OCI-LY7 (cell line): Measurements from ENCODE around the gene SLC22A7.

Source experiments
- EZH2phosphoT487 ChIP-seq: fragments of 200-600 bp; sonication (generic); IDR thresholded peaks from 2 replicates; pipeline ENCODE4 v1.6.1; 2018; ENCODE audit warnings: low read depth, borderline replicate concordance, mild to moderate bottlenecking, mixed run types, antibody characterized with exemption, low read length, moderate library complexity, mixed read lengths
- TF ChIP-seq, protein P1 (sequence below): fragments of 200-600 bp; sonication (generic); conservative IDR thresholded peaks from 2 replicates; pipeline ENCODE4 v1.5.1; 2014; ENCODE audit warnings: mild to moderate bottlenecking, antibody characterized with exemption, low read length, moderate library complexity, mixed read lengths

DNA sequence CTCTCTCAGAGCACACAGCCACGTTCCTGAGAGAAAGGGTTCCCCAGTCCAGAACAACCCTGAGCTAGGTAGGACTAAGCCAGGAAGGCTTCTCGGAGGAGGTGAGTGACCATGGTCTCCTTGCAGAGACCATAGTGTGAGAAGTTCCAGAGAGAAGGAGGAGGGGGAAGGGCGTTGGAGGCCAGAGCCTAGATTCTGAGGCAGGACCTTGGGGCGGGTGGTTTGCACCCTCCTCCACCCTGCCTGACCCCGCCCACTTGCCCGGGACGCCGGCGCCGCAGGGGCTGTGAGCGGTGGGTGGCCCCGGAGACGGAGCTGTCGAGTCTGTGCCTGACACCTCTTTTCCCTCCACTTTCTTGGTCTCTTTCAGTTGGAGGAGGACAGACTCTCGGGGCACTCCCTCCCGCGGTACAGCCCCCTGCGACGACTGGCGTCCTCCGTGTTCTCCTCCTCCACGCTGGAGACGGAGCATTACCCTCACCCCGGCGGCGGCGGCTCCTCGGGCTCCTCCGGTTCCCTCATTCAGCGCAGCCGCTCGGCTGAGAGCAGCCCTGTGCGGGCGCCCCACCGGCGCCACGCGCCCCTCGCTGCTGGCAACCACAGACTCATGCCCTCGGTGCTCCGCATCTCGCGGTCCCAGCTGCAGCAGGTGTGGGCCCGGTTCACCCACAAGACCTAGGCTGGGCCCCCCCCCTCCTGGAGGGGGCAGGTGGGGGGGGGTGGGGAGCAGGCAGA lies 28.6 kb upstream of the SLC22A7 start:
- TF ChIP-seq, protein P1, sequence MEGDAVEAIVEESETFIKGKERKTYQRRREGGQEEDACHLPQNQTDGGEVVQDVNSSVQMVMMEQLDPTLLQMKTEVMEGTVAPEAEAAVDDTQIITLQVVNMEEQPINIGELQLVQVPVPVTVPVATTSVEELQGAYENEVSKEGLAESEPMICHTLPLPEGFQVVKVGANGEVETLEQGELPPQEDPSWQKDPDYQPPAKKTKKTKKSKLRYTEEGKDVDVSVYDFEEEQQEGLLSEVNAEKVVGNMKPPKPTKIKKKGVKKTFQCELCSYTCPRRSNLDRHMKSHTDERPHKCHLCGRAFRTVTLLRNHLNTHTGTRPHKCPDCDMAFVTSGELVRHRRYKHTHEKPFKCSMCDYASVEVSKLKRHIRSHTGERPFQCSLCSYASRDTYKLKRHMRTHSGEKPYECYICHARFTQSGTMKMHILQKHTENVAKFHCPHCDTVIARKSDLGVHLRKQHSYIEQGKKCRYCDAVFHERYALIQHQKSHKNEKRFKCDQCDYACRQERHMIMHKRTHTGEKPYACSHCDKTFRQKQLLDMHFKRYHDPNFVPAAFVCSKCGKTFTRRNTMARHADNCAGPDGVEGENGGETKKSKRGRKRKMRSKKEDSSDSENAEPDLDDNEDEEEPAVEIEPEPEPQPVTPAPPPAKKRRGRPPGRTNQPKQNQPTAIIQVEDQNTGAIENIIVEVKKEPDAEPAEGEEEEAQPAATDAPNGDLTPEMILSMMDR: no peak
- TF ChIP-seq EZH2phosphoT487: no peak
